GM18498 (cell line): ENCODE results near the gene MINDY4.

Experiments used
- ATAC-seq: cut with Tn5 transposase; IDR thresholded peaks from one replicate; pipeline ENCODE4 v1.9.1; 2021; ENCODE audit warnings: mild to moderate bottlenecking, moderate library complexity; ENCODE audit not compliant: unreplicated experiment

MINDY4 gene

GRCh38 chr7:30926313-30926712 is 155.1 kb downstream of the MINDY4 start:
- ATAC-seq, result no peak

GRCh38 chr7:30927040-30927439 is 155.8 kb downstream of the MINDY4 start:
- ATAC-seq, result no peak

DNA sequence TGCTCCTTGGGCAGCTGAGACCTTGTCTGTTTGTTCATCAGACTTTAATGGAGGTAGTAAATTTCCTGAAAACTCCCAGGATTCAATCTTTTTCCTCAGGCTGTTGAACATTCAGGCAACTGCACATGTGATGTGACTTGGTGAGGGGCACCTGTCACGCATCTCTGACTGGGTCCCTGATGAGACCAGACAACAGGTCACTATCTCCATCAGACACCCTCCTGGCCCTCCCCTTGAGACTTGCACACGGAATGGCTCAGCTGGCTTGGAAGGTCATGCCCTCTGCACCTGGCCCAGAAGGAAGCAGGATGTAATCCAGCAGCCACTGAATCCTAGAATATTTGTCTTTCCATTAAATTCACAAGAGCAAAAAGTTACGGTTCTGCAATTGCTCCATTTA is 156.3 kb downstream of the MINDY4 start:
- no peak for ATAC-seq

GRCh38 chr7:30928254-30928872 is 157.1 kb downstream of the MINDY4 start:
- no peak for ATAC-seq

DNA sequence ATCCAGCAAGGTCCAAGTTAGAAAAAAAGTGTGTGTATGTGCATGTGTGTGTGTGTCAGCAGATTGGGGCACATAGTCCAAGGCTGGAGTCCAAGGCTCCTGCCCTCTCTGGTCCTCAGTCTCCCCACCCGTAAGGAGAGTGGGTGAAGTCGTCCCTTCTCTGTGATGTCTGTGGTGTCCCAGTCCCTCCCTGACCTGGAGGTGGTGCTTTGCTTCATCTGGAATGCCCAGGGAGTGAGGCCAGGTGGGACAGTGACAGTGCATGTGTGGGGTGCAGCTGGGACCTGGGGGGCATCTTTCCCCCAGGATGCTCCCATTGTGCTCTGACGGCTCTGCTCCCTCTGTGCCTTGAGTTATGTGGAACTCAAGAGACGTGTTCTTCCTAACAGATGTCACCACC is 158.5 kb downstream of the MINDY4 start:
- ATAC-seq, result no peak

- ATAC-seq, result no peak
Measured at GRCh38 chr7:30930621-30931020, 159.4 kb downstream of the MINDY4 start.

DNA sequence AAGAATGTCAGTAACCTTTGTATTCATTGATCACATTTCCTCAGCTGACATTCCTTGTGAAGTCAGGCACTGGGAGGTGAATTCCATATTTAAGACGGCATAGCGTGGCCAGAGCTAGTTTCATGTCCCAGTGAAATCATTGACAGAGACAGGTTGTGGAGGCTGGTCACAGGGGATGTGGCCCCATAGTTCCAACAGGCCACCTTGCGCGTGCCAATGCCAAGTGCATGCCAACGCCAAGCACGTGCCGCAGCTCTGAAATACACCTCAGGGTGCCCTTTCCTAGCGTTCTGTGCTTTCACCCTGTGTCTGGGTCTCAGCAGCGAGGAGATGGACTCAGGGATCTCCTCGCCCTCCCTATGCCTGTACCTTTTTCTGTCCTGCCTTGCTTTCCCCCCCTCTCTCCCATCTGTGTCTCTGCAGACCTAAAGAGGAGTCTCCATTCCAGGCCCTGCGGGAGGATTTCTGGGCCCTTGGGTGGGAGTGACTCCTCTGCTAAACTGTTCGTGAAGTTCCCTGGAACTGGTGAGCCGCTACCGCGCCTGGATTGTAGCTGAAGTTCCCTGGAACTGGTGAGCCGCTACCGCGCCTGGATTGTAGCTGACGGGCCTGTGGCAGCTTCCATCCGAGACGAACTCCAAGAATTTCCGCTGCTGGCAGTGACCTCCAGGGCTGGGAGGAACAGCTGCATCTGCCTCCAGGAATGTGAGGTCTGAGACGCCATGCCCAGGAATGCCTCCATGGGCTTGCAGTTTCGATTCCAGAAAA is 160.1 kb downstream of the MINDY4 start:
- ATAC-seq, result no peak

- no peak for ATAC-seq
Measured at GRCh38 chr7:30931929-30932540, 160.8 kb downstream of the MINDY4 start.

- no peak for ATAC-seq
Measured at GRCh38 chr7:30932562-30932961, 161.3 kb downstream of the MINDY4 start.

GRCh38 chr7:30933124-30933974 is 162.1 kb downstream of the MINDY4 start:
- ATAC-seq, result no peak

GRCh38 chr7:30934225-30934624 is 163.0 kb downstream of the MINDY4 start:
- no peak for ATAC-seq

- ATAC-seq, result no peak
Measured at GRCh38 chr7:30934732-30935568, 163.7 kb downstream of the MINDY4 start.

GRCh38 chr7:30935569-30935877 is 164.3 kb downstream of the MINDY4 start:
- ATAC-seq, result no peak

GRCh38 chr7:30936650-30937245 is 165.5 kb downstream of the MINDY4 start:
- ATAC-seq, result no peak

DNA sequence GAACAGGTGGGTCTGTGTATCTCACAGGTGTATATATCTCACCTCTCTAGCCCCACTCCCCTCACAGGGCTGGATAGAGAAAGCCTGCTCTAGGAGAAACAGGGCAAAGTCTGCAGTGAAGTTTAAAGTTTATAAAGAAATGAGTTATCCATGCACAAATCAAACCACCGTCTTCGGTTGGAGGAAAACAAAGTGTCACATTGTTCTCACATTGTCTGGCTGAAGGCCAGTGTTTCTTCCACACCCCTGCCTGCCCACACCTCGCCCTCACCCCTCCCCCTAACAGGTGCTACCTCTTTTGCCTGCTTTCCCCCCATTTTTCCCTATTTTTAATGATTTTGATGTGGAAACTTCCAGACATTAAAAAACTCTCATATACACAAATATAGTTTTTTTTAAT is 166.2 kb downstream of the MINDY4 start:
- ATAC-seq, result no peak

GRCh38 chr7:30938435-30939316 is 167.5 kb downstream of the MINDY4 start:
- ATAC-seq, result peak; percentile 86

GRCh38 chr7:30941582-30942323 is 170.5 kb downstream of the MINDY4 start:
- ATAC-seq, result no peak
